Mesothelial cell of epicardium (in vitro differentiated cells): ENCODE results near the gene CAPS. TPM values are rescaled to one million over a fixed set of nuclear protein-coding genes. Genes with fewer than 3 reads are reported as not detected.

Source experiments
- DNase-seq, 2 experiments: peaks; one replicate each; pipeline ENCODE4 v3.0.0; 2021; ENCODE audit warnings: low spot score in 2 of 2; ENCODE audit not compliant: unreplicated experiment in 2 of 2
- H3K27ac Mint-ChIP-seq: 2 replicates; pipeline ENCODE4 v1.8.0; 2021; ENCODE audit warnings: mixed read lengths
- H3K27me3 Mint-ChIP-seq: 2 replicates; pipeline ENCODE4 v1.8.0; 2021; ENCODE audit warnings: low read depth, mixed read lengths
- H3K36me3 Mint-ChIP-seq: 2 replicates; pipeline ENCODE4 v1.8.0; 2021; ENCODE audit warnings: mixed read lengths
- H3K4me1 Mint-ChIP-seq: 2 replicates; pipeline ENCODE4 v1.8.0; 2021; ENCODE audit warnings: mixed read lengths
- H3K4me3 Mint-ChIP-seq: 2 replicates; pipeline ENCODE4 v1.8.0; 2021; ENCODE audit warnings: mild to moderate bottlenecking, moderate library complexity, mixed read lengths
- H3K9me3 Mint-ChIP-seq: 2 replicates; pipeline ENCODE4 v1.8.0; 2021; ENCODE audit warnings: mixed read lengths
- CTCF ChIP-seq: fragments of 200-600 bp; sonication (generic); IDR thresholded peaks from one replicate; pipeline ENCODE4 v1.5.0; 2021; ENCODE audit warnings: antibody characterized with exemption; ENCODE audit not compliant: unreplicated experiment
- total RNA-seq: library from RNA; stranded (reverse); gene quantifications from 3 replicates; pipeline ENCODE4 v1.2.1, GENCODE V29; 2021

The CAPS gene
- total RNA-seq, 1 donor from 2014 or later: 16.2 TPM

DNA sequence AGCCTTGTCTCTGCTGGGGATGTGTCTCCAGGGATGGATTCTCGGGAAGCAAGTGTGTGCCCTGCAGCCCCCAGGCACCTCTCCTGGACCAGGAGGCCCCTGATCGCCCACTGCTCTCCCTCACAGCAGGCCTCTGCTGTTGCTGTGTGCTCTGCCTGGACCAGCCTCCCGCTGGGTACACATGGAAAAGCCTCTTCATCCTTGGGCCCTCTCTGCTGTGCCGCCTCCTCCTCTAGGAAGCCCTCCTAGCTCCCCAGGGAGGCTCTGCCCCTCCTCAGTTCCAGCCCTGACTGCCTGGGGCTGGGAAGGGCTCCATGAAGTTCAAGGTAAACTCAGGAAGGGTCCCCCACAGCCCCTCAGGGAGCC is 22.5 kb upstream of the CAPS start:
- Mint-ChIP-seq H3K36me3 (peaks cover 3% of the 10 kb centered on the region), H3K4me3 (no peak overlapping the region), H3K4me1 (peaks cover 6% of the 10 kb centered on the region), H3K9me3 (no peaks in the 10 kb centered on the region), H3K27me3 (peaks cover 8% of the 10 kb centered on the region), H3K27ac (no peak overlapping the region)
- DNase-seq: no peak
- no peak for TF ChIP-seq CTCF

DNA sequence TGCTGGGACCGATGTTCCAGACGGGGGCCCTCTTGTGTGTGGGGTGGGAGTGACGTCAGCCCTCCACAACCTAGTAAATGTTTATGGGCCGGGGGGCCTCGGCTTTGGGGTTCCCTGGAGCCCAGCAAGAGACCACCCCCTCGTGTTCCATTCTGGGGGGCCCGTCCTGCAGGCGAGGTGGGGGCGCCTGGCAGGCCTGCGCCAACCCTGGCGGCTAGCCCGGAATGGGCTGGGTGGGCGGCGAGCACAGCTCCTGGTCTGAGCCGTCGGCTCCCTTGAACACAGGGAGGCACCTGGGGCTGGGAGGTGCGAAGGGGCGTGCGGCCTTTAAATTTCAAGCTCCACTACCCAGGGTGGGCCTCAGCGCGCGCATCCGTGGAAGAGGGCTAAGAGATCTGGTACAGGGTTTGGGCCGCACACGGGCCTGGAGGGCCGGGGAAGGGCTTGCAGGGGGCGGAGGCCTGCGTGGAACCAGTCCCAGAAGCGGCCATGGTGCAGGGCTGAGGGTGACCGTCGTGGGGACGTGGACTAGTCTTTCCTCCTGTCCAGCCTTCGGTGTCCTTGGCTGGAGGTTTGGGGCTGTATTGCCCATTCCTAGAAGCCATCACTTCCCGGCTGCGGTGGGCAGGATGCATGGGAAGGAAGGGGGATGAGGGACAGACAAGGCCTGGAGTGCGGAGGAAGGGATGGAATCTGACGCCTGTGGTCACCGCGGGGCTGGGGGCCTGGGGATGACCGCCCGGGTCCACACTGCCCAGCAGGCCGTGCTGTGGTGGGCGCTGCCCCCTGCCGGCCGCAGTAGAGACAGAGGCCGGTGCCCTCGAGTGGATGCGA is 21.9 kb upstream of the CAPS start:
- Mint-ChIP-seq H3K27ac (no peak overlapping the region), H3K9me3 (no peaks in the 10 kb centered on the region), H3K4me3 (no peak overlapping the region), H3K27me3 (peaks cover 8% of the 10 kb centered on the region), H3K4me1 (peaks cover 6% of the 10 kb centered on the region), H3K36me3 (peaks cover 3% of the 10 kb centered on the region)
- DNase-seq: no peak
- peak; percentile 54 for TF ChIP-seq CTCF

- H3K27ac Mint-ChIP-seq: no peak overlapping the region
- peaks cover 3% of the 10 kb centered on the region for H3K36me3 Mint-ChIP-seq
- no peaks in the 10 kb centered on the region for H3K9me3 Mint-ChIP-seq
- peaks cover 6% of the 10 kb centered on the region for H3K4me1 Mint-ChIP-seq
- H3K4me3 Mint-ChIP-seq: no peak overlapping the region
- no peak for DNase-seq
- peaks cover 8% of the 10 kb centered on the region for H3K27me3 Mint-ChIP-seq
- TF ChIP-seq CTCF: peak; percentile 2
Measured at GRCh38 chr19:5892772-5893275, 21.2 kb upstream of the CAPS start.

- H3K4me1 Mint-ChIP-seq: peaks cover 6% of the 10 kb centered on the region
- peaks cover 3% of the 10 kb centered on the region for H3K36me3 Mint-ChIP-seq
- H3K27ac Mint-ChIP-seq: no peak overlapping the region
- TF ChIP-seq CTCF: no peak
- no peaks in the 10 kb centered on the region for H3K9me3 Mint-ChIP-seq
- DNase-seq: no peak
- H3K27me3 Mint-ChIP-seq: peaks cover 7% of the 10 kb centered on the region
- no peak overlapping the region for H3K4me3 Mint-ChIP-seq
Measured at GRCh38 chr19:5893296-5893903, 20.7 kb upstream of the CAPS start.

GRCh38 chr19:5893907-5894703 is 19.9 kb upstream of the CAPS start:
- H3K9me3 Mint-ChIP-seq: no peaks in the 10 kb centered on the region
- H3K36me3 Mint-ChIP-seq: peaks cover 3% of the 10 kb centered on the region
- H3K27me3 Mint-ChIP-seq: peaks cover 5% of the 10 kb centered on the region
- no peak overlapping the region for H3K4me3 Mint-ChIP-seq
- TF ChIP-seq CTCF: no peak
- H3K27ac Mint-ChIP-seq: no peak overlapping the region
- H3K4me1 Mint-ChIP-seq: peaks cover 6% of the 10 kb centered on the region
- no peak for DNase-seq
